ENCODE data around the gene CEP295NL.
A peak's percentile ranks its signal among the peaks of the same experiment; 100 is the strongest.

CEP295NL gene

DNA sequence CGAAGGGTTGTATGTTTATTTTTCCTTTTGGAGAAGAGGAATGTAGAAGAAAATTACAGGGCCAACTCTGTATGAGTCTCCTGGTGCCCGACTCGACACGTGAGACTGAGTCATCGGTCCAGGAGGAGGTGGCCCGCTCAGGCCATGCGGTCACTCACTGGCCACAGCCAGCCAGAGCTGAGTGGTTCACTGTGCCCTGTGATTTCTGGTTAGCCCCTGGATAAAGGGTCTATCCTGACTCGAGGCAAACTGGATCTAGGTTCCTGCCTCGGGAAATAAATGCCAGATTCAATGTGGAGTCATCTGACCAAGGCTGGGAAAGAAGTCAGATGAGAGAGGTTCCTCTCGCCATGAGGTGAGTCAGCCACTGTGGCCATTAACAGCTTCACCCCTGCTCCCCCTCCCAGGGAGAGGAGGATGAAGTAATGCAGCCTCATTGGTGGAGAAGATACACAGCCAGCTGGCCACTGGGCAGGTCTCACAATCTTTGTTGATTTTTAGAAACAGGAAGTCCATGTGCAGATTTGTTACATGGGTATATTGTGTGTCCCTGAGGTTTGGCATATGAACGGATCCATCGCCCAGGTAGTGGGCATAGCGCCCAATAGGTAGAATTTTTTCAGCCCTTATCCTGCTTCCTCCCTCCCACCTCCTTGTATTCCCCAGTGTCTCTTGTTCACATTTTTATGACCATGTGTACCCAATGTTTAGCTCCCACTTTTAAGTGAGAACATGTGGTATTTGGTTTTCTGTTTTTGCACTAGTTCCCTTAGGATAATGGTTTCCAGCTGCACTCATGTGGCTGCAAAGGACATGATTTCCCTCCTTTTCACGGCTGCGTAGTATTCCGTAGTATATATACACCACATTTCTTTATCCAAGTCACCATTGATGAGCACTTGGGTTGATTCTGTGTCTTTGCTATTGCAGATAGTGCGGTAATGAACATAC is 40.7 kb downstream of the CEP295NL start:
- DNase-seq, result peak; percentile 94 to 98 (median 95)

DNA sequence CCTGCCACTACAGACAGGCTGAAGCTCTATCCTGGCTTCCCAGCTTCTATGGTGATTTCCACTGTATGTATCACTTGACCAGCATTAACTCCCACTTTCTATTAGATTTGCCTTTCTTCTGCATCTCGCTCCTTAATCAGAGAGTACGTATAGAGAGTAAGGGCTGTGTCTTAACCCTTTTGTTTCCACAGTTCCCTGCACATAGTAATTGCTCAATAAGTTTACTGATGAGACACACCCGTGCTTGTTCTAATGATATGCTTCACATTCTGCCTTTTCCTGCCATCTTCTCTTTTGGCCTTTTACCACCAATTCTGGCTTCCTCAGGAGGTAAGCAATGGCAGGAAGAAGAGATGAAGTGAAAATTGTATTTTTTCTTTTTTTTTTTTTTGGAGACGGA is 41.8 kb downstream of the CEP295NL start:
- no peak for DNase-seq

GRCh38 chr17:78859051-78859450 is 44.0 kb downstream of the CEP295NL start:
- no peak for DNase-seq

DNA sequence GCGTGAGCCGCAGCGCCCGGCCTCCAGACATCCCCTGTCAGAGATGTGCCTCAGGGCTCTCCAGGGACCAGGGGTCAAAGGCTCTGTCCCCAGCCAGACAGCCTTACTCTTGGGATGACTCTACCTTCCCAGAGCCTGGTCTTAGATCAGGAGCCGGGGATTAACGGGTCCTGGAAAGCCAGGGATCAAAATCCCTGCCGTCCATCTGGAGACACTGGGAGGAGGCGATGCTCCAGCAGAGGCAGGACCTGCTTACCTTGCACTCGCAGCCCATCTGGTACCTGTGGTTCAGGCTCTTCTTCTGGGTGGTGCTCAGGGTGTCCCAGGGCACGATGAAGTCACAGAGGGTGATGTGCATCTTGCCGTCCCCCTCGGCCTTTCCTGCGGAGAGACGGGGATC is 45.7 kb downstream of the CEP295NL start:
- DNase-seq, result no peak

DNA sequence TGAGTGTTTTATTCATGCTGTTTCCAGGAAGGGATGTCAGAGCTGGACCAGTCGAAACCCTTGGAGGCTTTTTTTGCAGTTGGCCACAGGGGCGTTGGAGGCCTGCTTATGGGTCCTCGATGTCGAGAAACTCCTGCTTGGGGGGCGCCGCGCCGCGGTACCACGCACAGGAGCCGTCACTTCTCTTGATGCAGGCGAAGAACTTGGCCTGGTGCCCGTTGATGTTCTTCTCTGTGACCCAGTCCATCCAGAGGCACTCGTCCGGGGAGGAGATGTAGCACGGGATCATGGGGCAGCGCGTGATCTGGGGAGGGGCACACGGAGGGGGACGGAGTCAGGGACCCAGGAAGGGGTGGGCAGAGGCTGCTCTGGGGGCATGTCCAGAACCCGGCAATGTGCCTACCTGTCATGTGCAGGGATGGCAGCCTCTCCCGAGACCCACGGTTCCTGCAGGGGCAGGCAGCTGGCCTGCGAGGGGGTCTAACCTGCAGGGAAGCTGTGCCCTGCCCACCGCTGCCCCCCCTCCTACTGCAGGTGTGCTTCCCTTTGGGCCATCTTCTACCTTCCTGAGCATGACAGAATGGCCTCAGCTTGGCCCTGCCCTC is 47.3 kb downstream of the CEP295NL start:
- no peak for DNase-seq

- no peak for DNase-seq
Measured at GRCh38 chr17:78854508-78854907, 48.5 kb downstream of the CEP295NL start.

GRCh38 chr17:78853926-78854394 is 49.0 kb downstream of the CEP295NL start:
- DNase-seq, result no peak

GRCh38 chr17:78852709-78853121 is 50.3 kb downstream of the CEP295NL start:
- DNase-seq, result no peak

DNA sequence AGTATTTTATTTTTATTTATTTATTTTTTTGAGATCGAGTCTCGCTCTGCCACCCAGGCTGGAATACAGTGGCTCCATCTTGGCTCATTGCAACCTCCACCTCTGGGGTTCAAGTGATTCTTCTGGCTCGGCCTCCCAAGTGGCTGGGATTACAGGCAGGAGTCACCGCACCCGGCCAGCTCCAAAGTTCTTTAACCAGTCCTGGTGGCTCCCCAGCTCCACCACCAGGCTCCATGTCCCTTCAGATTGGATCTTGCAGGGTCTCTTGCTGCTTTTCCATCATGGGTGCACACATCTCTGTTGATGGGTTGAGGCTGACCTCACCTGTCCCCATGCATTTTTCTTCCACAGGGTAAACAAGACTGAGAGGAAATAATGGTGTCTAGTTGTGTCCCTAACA is 54.0 kb downstream of the CEP295NL start:
- DNase-seq, result no peak

DNA sequence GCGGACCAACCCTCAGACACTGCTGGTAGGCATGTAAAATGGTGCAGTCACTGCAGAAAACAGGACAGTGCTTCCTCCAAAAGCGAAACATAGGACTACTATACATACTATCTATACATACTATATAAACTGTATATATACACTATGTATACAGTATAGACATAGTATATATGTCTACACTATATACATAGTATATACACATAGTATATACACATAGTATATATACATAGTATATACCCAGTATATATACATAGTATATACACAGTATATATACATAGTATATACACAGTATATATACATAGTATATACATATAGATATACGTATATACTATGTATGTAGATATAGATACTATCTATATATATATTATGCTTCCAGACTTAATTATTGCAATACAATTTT is 55.9 kb downstream of the CEP295NL start:
- no peak for DNase-seq

- peak; percentile 66 to 71 (median 70) for DNase-seq
Measured at GRCh38 chr17:78844301-78845005, 58.5 kb downstream of the CEP295NL start.

DNA sequence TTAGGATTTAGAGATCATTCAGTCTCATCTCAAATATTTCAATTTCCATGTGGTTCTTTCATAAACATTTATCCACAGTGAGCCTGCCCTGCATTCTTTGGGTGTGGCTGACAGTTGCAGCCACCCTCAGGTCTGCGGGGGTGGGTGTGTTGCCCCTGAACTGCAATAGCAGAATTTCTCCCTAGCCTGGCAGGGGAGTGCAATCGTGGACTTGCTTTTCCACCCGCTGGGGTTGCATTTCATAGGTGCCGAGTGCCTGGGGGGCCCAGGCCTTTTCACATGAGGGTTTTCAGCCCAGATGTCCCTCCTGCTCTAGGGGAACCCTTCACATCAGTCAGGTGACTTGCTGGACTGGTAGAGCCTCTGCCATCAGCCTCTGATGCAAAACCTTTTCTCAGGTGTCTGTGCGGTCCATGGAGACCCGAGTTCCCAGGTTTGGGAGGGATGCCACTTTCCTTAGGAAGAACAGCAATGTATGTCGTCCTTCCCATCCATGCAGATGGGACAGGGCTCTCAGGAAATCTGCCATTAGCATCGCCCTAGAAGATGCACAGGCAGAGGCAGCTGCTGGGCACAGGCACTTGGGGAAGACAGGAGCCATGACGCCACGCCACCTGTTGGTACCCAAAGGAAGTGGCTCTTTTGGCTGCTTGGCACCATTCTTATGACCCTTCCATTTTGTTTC is 60.0 kb downstream of the CEP295NL start:
- DNase-seq, result peak; percentile 51 to 66 (median 58)

- peak; percentile 100 for DNase-seq
Measured at GRCh38 chr17:78840780-78841611, 62.0 kb downstream of the CEP295NL start, which contains the start of gene USP36. Gene USP36 (minus strand): TSS chr17:78840814. CDS start chr17:78836363, 4,451 bp downstream.
